GM12875 (cell line): ENCODE data around the gene FBXL7.

Source experiments
- H3K4me3 ChIP-seq: one replicate; pipeline ENCODE4 v1.5.1; 2011; ENCODE audit warnings: low read depth, low read length, control low read depth
- CTCF ChIP-seq: IDR thresholded peaks from 2 replicates; pipeline ENCODE4 v1.5.1; 2011; ENCODE audit warnings: low read depth, mild to moderate bottlenecking, control low read depth, inconsistent platforms, low read length, moderate library complexity, borderline replicate concordance; ENCODE audit not compliant: insufficient read depth

FBXL7 gene

GRCh38 chr5:15717001-15717400 is 217.0 kb downstream of the FBXL7 start:
- no peak for TF ChIP-seq CTCF

GRCh38 chr5:15718421-15719179 is 218.6 kb downstream of the FBXL7 start:
- TF ChIP-seq CTCF: no peak
- no peak overlapping the region for H3K4me3 ChIP-seq

More at GRCh38 chr5:15717001-15717400, 217.0 kb downstream of the FBXL7 start:
- H3K4me3 ChIP-seq: no peak overlapping the region

GRCh38 chr5:15719784-15720183 is 219.8 kb downstream of the FBXL7 start:
- H3K4me3 ChIP-seq: no peak overlapping the region
- no peak for TF ChIP-seq CTCF

GRCh38 chr5:15720515-15720914 is 220.5 kb downstream of the FBXL7 start:
- no peak for TF ChIP-seq CTCF
- no peak overlapping the region for H3K4me3 ChIP-seq

- no peak overlapping the region for H3K4me3 ChIP-seq
- no peak for TF ChIP-seq CTCF
Observed at GRCh38 chr5:15722305-15722704, 222.3 kb downstream of the FBXL7 start.

- TF ChIP-seq CTCF: no peak
- H3K4me3 ChIP-seq: no peak overlapping the region
Observed at GRCh38 chr5:15727375-15727774, 227.4 kb downstream of the FBXL7 start.

- H3K4me3 ChIP-seq: no peak overlapping the region
- TF ChIP-seq CTCF: no peak
Observed at GRCh38 chr5:15728811-15729210, 228.8 kb downstream of the FBXL7 start.
